OCI-LY7 (cell line): Measurements from ENCODE around the gene COX7A2L. TPM values are rescaled to one million over a fixed set of nuclear protein-coding genes. Genes with fewer than 3 reads are reported as not detected.

Experiments
- BruUV-seq: library from RNA; stranded (reverse); fragments of 400-500 nt; replicated peaks from 2 replicates; lab custom pipeline; 2021; lab: Mats Ljungman, UMichigan
- CTCF ChIA-PET: fragments of 300-600 bp; sonication (Branson Sonifier 250); formaldehyde crosslinking; loops from one replicate; lab custom pipeline; 2022; ENCODE audit warnings: antibody characterized with exemption; ENCODE audit not compliant: unreplicated experiment; lab: Charles Lee
- POLR2A ChIA-PET: fragments of 300-600 bp; sonication (Branson Sonifier 250); formaldehyde crosslinking; loops from one replicate; lab custom pipeline; 2022; ENCODE audit warnings: antibody characterized with exemption; lab: Charles Lee
- DNase-seq: peaks from one replicate; pipeline ENCODE4 v3.0.0-alpha.2; 2015; ENCODE audit warnings: low spot score
- H2AFZ ChIP-seq: fragments of 200-600 bp; sonication (generic), shearing (Covaris generic); 2 replicates; pipeline ENCODE4 v1.6.1; 2014; ENCODE audit warnings: mild to moderate bottlenecking, antibody characterized with exemption, low read length, moderate library complexity
- H3K27ac ChIP-seq: fragments of 200-600 bp; sonication (generic); 2 replicates; pipeline ENCODE4 v1.5.1; 2014; ENCODE audit warnings: mixed run types, low read depth, mild to moderate bottlenecking, moderate library complexity, low read length, inconsistent platforms; ENCODE audit not compliant: poor library complexity, severe bottlenecking
- H3K36me3 ChIP-seq: fragments of 200-600 bp; sonication (generic); 2 replicates; pipeline ENCODE4 v1.6.1; 2014; ENCODE audit warnings: mild to moderate bottlenecking, antibody characterized with exemption, low read length, moderate library complexity, mixed read lengths; ENCODE audit not compliant: insufficient read depth
- H3K4me1 ChIP-seq: fragments of 200-600 bp; sonication (generic); 2 replicates; pipeline ENCODE4 v1.5.1; 2014; ENCODE audit warnings: mild to moderate bottlenecking, low read length; ENCODE audit not compliant: insufficient read depth, poor library complexity, severe bottlenecking
- H3K4me2 ChIP-seq: fragments of 200-600 bp; sonication (generic); 2 replicates; pipeline ENCODE4 v1.6.1; 2014; ENCODE audit warnings: mild to moderate bottlenecking, low read length
- H3K4me3 ChIP-seq: fragments of 200-600 bp; sonication (generic); 2 replicates; pipeline ENCODE4 v1.5.1; 2014; ENCODE audit warnings: mild to moderate bottlenecking, low read depth, low read length; ENCODE audit not compliant: poor library complexity, severe bottlenecking
- H3K79me2 ChIP-seq: fragments of 200-600 bp; sonication (generic); 2 replicates; pipeline ENCODE4 v1.6.1; 2016; ENCODE audit warnings: low read depth, mild to moderate bottlenecking, low read length, moderate library complexity, mixed read lengths; ENCODE audit not compliant: insufficient read depth
- H3K9me2 ChIP-seq: fragments of 200-600 bp; sonication (generic); 2 replicates; pipeline ENCODE4 v1.6.1; 2016; ENCODE audit warnings: mild to moderate bottlenecking, low read length, mixed read lengths; ENCODE audit not compliant: insufficient read depth
- H3K9me3 ChIP-seq: fragments of 200-600 bp; sonication (generic); 2 replicates; pipeline ENCODE4 v1.6.1; 2014; ENCODE audit warnings: mild to moderate bottlenecking, mixed run types, low read length, mixed read lengths
- H4K20me1 ChIP-seq: fragments of 200-600 bp; sonication (generic); 2 replicates; pipeline ENCODE4 v1.6.1; 2014; ENCODE audit warnings: mild to moderate bottlenecking, antibody characterized with exemption, low read length, moderate library complexity, mixed read lengths; ENCODE audit not compliant: insufficient read depth
- CTCF ChIP-seq: fragments of 200-600 bp; sonication (generic); conservative IDR thresholded peaks from 2 replicates; pipeline ENCODE4 v1.5.1; 2014; ENCODE audit warnings: mild to moderate bottlenecking, antibody characterized with exemption, low read length, moderate library complexity, mixed read lengths
- EZH2phosphoT487 ChIP-seq: fragments of 200-600 bp; sonication (generic); IDR thresholded peaks from 2 replicates; pipeline ENCODE4 v1.6.1; 2018; ENCODE audit warnings: low read depth, borderline replicate concordance, mild to moderate bottlenecking, mixed run types, antibody characterized with exemption, low read length, moderate library complexity, mixed read lengths
- intact Hi-C: fragments of 100-400 bp; cut with micrococcal nuclease; formaldehyde crosslinking; loops from one replicate; pipeline ENCODE4 v1.10.0; 2022; ENCODE audit not compliant: unreplicated experiment
- total RNA-seq, 2 experiments: library from RNA; depleted of rRNA in 1 of 2; stranded (reverse); fragments of >200 nt in 1 of 2; shearing (Covaris generic) in 1 of 2; gene quantifications; 2 replicates each; pipeline ENCODE4 v1.2.3, GENCODE V29; 2014 to 2022

Gene COX7A2L
- total RNA-seq, 2 experiments from 2014 or later: 118 to 121 TPM

GRCh38 chr2:42329736-42330135 lies 31.3 kb downstream of the COX7A2L start:
- Histone ChIP-seq H4K20me1 (no peaks in the 10 kb centered on the region), H3K27ac (no peak overlapping the region), H3K36me3 (peaks cover 69% of the 10 kb centered on the region), H3K4me1 (no peaks in the 10 kb centered on the region), H3K4me3 (no peak overlapping the region), H3K79me2 (no peaks in the 10 kb centered on the region), H3K9me2 (no peaks in the 10 kb centered on the region), H3K9me3 (no peaks in the 10 kb centered on the region), H2AFZ (no peak overlapping the region), H3K4me2 (no peak overlapping the region)
- BruUV-seq: no TSS peak
- ChIA-PET CTCF (interaction anchor here (1.0 kb wide), 1 partner anchor 235 kb away, joined by 3 read pairs; no protein-coding TSS in a partner anchor), POLR2A (interaction anchor here (1.0 to 1.4 kb wide), 2 partner anchors 72 to 235 kb away, joined by 3 read pairs; no protein-coding TSS in a partner anchor)
- no peak for DNase-seq
- TF ChIP-seq CTCF: no peak
- no peak for TF ChIP-seq EZH2phosphoT487
- intact Hi-C loops: loop anchor here (5.0 kb wide), 1 partner anchor 462 kb away; no protein-coding TSS in a partner anchor

GRCh38 chr2:42328923-42329322 lies 32.1 kb downstream of the COX7A2L start:
- Histone ChIP-seq H3K79me2 (no peaks in the 10 kb centered on the region), H3K4me3 (no peak overlapping the region), H3K27ac (no peak overlapping the region), H3K4me1 (no peaks in the 10 kb centered on the region), H3K9me2 (no peaks in the 10 kb centered on the region), H4K20me1 (no peaks in the 10 kb centered on the region), H3K4me2 (no peak overlapping the region), H2AFZ (no peak overlapping the region), H3K36me3 (peaks cover 66% of the 10 kb centered on the region), H3K9me3 (no peaks in the 10 kb centered on the region)
- TF ChIP-seq EZH2phosphoT487: no peak
- no peak for TF ChIP-seq CTCF
- POLR2A ChIA-PET: interaction anchor here (0.8 to 1.4 kb wide), 5 partner anchors 12 to 234 kb away, joined by 3 to 4 read pairs (median 3); no protein-coding TSS in a partner anchor
- intact Hi-C loops: loop anchor here (1.0 to 5.0 kb wide), 2 partner anchors 234 to 462 kb away; no protein-coding TSS in a partner anchor
- BruUV-seq: no TSS peak
- CTCF ChIA-PET: interaction anchor here (1.0 kb wide), 2 partner anchors 89 to 235 kb away, joined by 3 to 4 read pairs; no protein-coding TSS in a partner anchor
- no peak for DNase-seq

- peaks cover 59% of the 10 kb centered on the region for H3K36me3 ChIP-seq
- intact Hi-C loops: loop anchor here (1.0 to 5.0 kb wide), 2 partner anchors 233 to 461 kb away; no protein-coding TSS in a partner anchor
- no peak overlapping the region for H3K4me3 ChIP-seq
- CTCF ChIA-PET: interaction anchor here (1.0 kb wide), 1 partner anchor 88 kb away, joined by 4 read pairs; no protein-coding TSS in a partner anchor
- no peaks in the 10 kb centered on the region for H3K9me3 ChIP-seq
- H3K79me2 ChIP-seq: no peaks in the 10 kb centered on the region
- BruUV-seq: no TSS peak
- H3K9me2 ChIP-seq: no peaks in the 10 kb centered on the region
- H3K27ac ChIP-seq: no peak overlapping the region
- H4K20me1 ChIP-seq: no peaks in the 10 kb centered on the region
- peak; percentile 93 for TF ChIP-seq CTCF
- no peak for TF ChIP-seq EZH2phosphoT487
- no peak overlapping the region for H2AFZ ChIP-seq
- no peak overlapping the region for H3K4me2 ChIP-seq
- POLR2A ChIA-PET: interaction anchor here (0.6 to 1.4 kb wide), 6 partner anchors 13 to 234 kb away, joined by 3 to 11 read pairs (median 3); no protein-coding TSS in a partner anchor
- H3K4me1 ChIP-seq: no peaks in the 10 kb centered on the region
- peak; percentile 60 for DNase-seq
These were observed 32.7 kb downstream of the COX7A2L start for GRCh38 chr2:42328148-42328833.
